Stimulated activated CD8-positive, alpha-beta memory T cell treated with anti-CD3 and anti-CD28 coated beads, Interleukin-15, amount 100 ng/mL, for 24 hours (primary cell): ENCODE measurements around the gene CASQ1.

Source experiments
- DNase-seq: peaks from one replicate; pipeline ENCODE4 v3.0.0-alpha.2; 2020; ENCODE audit warnings: low read depth

The CASQ1 gene

DNA sequence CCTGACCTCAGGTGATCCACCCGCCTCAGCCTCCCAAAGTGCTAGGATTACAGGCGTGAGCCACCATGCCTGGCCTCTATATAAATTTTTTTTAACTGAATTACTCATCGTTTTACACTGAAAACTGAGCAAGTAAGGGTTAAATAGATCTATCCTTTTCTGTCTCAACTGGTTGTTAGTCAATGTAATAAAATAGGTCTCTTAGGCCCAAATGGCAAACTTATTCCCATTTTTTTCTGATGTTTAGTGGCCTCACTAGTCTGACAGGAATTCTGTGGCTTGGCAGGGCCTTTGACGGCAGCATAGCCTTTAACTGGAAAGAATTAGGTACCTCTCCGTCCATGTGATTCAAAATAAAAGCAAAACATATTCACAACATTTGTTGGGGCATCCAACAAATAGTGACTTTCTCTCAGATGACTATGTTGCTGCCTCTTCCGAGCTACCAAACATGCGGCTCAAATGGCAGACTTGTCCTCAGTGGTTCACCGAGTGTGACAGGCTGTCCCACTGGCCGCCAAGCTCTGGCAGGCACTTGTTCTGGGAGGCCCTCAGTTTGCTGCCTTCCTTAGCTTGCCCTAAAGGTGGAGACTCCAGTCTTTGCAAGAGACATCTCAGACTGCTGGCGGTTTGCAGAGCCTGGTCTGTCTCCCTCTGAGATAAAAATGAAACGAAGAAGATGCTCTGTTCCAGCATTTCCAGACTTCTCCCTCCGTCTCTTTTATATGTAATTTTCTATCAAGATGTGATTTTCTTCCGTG is 21.6 kb upstream of the CASQ1 start:
- no peak for DNase-seq

DNA sequence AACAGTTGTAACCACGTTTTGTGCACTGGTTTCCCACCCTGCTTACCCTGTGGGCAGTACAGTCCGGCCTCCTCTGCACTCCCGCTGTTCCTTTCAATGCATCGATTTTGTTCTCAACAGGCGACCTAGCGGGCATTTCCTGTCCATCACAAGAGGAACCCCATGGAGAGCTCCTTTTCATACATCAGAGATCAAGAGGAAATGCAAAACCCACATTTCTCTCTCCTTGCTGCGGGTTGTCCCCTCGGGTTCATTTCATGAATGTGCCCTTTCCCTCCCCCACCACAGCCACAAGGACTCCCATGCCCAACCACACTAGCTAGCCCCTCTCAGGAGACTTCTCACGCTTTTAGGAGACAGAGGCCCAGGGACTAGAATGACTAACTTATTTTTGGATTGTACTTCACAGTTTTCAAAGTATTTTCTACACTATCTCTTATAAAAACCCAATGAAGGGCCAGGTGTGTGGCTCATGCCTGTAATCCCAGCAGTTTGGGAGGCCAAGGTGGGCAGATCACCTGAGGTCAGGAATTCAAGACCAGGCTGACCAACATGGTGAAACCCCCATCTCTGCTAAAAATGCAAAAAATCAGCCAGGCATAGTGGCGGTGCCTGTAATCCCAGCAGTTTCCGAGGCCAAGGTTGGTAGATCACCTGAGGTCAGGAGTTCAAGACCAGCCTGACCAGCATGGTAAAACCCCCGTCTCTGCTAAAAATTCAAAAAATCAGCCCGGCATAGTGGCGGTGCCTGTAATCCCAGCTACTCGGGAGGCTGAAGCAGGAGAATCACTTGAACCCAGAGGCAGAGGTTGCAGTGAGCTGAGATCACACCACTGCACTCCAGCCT is 20.6 kb upstream of the CASQ1 start:
- no peak for DNase-seq

DNA sequence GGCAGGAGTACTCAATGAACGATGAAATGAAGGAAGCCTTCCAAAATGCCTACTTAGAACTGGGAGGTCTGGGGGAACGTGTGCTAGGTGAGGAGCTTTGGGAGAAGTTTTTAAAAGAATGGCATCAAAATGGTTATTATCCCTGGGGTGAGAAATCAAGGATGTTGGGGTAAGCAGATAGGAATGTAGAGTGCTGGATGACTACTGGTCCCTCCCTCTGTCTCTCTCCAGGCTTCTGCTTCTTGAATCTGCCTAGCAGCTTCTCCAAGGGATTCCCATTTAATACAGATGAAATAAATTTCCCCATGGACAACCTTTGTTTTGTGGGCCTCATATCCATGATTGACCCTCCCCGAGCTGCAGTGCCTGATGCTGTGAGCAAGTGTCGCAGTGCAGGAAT is 19.0 kb upstream of the CASQ1 start:
- no peak for DNase-seq

DNA sequence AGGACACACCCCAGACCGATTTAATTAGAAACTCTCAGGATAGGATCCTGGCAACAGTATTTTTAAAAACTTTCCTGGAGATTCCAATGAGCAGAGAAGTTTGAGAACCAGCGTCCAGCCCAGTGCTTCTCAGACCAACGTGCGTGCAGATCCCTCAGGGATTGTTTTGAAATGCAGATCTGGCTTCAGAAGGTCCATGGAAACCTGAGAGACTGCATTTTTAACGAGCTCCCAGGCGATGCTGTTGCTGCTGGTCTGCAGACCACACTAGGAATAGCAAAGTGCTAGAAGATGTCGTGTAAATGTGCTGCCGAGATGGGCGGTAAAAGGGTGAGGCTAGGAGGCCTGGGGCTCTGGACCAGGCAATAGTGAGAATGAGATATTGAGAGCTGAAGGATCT is 18.4 kb upstream of the CASQ1 start:
- no peak for DNase-seq

GRCh38 chr1:160177231-160177630 is 13.1 kb upstream of the CASQ1 start:
- no peak for DNase-seq

- no peak for DNase-seq
These were observed 12.7 kb upstream of the CASQ1 start for GRCh38 chr1:160177667-160178066.

- DNase-seq: no peak
These were observed 11.6 kb upstream of the CASQ1 start for GRCh38 chr1:160178731-160179130.

DNA sequence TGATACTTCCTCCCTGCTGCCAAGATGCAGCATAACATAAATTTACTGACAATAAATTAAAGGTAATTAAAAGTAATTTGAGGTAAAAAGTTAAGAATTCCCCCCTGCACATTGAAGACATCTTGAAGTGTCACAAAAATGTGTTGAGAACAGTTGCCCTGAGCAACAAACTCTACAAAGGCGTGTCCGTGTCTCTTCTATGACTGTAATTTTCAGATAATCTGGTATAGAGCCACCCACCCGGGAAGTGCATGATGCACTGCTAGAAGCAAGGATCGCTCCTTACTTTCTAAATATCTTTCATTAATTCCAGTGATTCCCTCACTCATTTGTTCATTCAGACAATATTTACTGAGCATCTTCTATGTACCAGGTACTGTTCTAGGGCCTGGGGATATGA is 11.0 kb upstream of the CASQ1 start:
- DNase-seq: no peak

DNA sequence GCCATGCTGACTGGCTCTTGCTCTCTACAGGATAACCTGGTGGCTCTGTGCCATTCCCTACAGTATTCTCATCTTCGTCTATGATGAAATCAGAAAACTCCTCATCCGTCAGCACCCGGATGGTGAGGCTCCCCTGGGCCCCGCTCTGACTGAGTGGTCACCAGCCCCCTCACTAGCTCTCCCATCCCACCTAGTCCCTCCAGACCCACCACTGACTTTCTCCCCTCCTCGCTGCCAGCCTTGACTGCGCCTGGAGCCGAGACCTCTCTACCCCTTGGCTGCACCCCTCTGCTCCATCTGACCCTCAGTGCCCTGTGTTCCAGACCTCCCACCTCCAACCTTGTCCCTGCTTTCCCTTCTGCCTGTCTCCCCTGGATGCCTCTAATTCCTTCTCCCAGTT is 4.1 kb upstream of the CASQ1 start:
- no peak for DNase-seq

- no peak for DNase-seq
These were observed 3.6 kb upstream of the CASQ1 start for GRCh38 chr1:160186729-160187128.

GRCh38 chr1:160187407-160187806 is 3.0 kb upstream of the CASQ1 start:
- DNase-seq: no peak

DNA sequence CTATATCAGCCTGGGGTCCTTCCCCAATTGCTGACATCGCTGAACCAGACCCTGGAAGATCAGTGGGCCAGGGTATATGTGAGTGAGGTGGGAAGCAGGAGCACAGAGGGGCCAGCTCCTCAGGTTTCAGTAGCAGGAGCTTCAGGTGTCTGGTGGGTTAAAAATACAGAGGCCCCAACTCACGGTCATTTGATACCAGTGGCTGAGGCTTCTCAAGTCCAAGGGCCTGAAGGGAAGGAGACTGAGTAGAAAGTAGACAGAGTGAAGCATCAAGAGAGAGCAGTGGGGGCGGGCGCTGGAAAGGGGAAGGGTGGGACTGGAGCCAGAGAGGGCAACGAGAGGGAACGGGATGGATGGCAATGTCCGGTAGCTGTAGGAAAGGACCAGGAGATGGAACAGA is 2.0 kb upstream of the CASQ1 start:
- no peak for DNase-seq

DNA sequence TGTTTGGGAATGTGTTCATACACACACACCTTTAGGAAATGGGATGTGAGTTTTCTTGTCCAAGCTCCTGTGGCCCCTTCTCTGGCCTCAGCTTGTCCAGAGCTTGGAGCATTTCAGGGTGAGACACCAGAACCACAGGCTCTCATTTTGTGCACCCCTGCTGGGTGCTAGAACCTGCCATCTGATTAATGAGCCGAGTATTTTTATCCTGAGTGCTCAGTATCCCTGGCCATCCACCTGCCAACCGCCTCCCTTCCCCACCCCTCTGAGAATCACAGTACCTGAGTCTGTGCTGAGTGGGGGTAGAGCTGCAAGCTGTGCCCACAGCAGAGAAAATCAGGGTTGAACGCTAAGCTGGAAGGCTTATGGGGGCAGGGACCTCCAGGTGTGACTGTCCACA is 1.4 kb downstream of the CASQ1 start:
- no peak for DNase-seq

GRCh38 chr1:160192234-160192633 is 1.9 kb downstream of the CASQ1 start:
- no peak for DNase-seq

DNA sequence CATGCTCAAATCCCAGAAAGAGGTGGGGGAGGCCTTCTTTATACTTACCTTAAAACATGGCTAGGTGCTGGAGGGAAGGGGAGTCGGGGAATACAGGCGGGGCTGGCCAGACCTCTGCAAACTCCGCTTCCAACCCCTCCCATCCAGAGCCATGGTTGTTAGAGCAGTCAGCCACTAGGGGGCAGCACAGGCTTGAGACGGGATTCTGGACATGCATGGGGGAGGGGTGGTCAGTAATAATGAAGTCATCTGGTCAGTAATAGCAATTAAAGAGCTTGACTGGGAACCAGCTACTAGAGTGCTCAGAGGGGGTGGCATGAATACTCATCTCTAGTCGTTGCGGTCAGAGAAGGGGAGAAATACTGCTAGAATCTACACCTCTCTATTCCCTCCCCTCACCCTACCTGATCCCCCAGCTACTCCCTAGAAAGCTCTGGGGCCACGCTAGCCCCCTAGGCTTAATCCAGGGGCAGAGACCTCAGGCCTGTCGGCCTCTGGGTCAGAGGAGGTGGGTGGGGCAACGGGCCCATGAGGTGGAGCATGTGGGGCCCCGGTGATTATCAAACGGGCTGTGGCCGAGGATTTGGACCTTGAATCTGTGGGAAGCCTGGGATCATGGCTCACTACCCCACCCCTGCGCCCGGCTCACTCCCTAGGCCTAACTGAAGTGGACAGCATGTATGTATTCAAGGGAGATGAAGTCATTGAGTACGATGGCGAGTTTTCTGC is 2.9 kb downstream of the CASQ1 start:
- DNase-seq: peak; percentile 75

GRCh38 chr1:160193832-160194736 is 3.7 kb downstream of the CASQ1 start:
- no peak for DNase-seq

DNA sequence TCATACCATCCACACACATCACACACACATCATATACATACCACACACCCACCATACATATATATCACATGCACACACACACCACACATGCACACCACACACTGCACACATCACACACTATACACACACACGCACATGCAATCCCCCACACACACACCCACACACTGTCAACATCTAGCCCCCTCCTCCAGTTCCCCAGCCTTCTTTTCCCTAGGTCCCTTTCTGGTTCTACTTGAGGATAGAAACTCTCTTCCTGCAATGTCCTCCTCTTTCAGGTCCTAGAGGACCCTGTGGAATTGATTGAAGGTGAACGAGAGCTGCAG is 4.3 kb downstream of the CASQ1 start:
- no peak for DNase-seq

- no peak for DNase-seq
These were observed 5.8 kb downstream of the CASQ1 start for GRCh38 chr1:160196143-160196542.

DNA sequence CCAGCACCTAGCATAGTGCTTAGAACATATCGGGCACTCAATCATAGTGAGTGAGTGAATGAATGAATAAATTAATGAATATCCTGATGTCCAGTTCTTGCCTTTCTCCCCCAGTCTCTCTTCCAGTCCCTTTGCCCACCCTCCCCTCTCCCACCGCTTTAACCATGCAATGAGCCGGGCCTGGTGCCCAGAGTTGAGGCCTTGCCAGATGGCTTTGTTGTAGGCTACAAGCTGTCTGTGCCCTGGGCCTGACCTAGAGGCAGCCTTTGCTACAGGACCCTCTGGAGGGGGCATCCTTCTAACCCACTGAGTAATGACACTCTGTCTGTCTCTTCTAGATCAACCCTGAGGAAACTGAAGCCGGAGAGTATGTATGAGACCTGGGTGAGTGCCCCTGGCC is 6.9 kb downstream of the CASQ1 start:
- DNase-seq: no peak

GRCh38 chr1:160200786-160201185 is 10.4 kb downstream of the CASQ1 start:
- no peak for DNase-seq

GRCh38 chr1:160204526-160205241 is 14.3 kb downstream of the CASQ1 start:
- DNase-seq: no peak
